Measurements from ENCODE around the gene TTC7B. TPM values are rescaled to one million over a fixed set of nuclear protein-coding genes. Genes with fewer than 3 reads are reported as not detected.
A peak's percentile ranks its signal among the peaks of the same experiment; 100 is the strongest.

TTC7B gene
- total and polyA plus RNA-seq, 7 donors: 5.5 to 70.9 (median 46.8) TPM

GRCh38 chr14:90853116-90853515, 36.9 kb upstream of the TTC7B start:
- no peaks in the 10 kb centered on the region for H3K36me3 ChIP-seq
- no peaks in the 10 kb centered on the region for H3K4me1 ChIP-seq
- H3K9me3 ChIP-seq: no peaks in the 10 kb centered on the region
- intact Hi-C loops (cut with DNase I): no loop called here
- no peak overlapping the region for H3K27ac ChIP-seq
- no peak overlapping the region for H3K4me3 ChIP-seq
- no peak for TF ChIP-seq POLR2AphosphoS5 (IDR thresholded peaks at IDR 0.05)
- TF ChIP-seq POLR2A (IDR thresholded peaks at IDR 0.05): no peak
- no peak for TF ChIP-seq CTCF (IDR thresholded peaks at IDR 0.05)
- no peak for TF ChIP-seq EP300 (IDR thresholded peaks at IDR 0.05)
- no peak for DNase-seq
- no peaks in the 10 kb centered on the region for H3K27me3 ChIP-seq

GRCh38 chr14:90851327-90852036, 35.3 kb upstream of the TTC7B start:
- Histone ChIP-seq H3K27ac (no peak overlapping the region), H3K4me3 (no peak overlapping the region), H3K9me3 (no peaks in the 10 kb centered on the region), H3K36me3 (no peaks in the 10 kb centered on the region), H3K27me3 (no peaks in the 10 kb centered on the region), H3K4me1 (no peaks in the 10 kb centered on the region)
- intact Hi-C loops (cut with DNase I): no loop called here
- WGBS, 2 donors: 83 to 93% methylated on average over 5 of the region's 5 CpGs
- no peak for TF ChIP-seq POLR2A (IDR thresholded peaks at IDR 0.05)
- no peak for TF ChIP-seq POLR2AphosphoS5 (IDR thresholded peaks at IDR 0.05)
- no peak for TF ChIP-seq CTCF (IDR thresholded peaks at IDR 0.05)
- TF ChIP-seq EP300 (IDR thresholded peaks at IDR 0.05): no peak
- DNase-seq: no peak

- H3K27ac ChIP-seq: no peak overlapping the region
- H3K4me1 ChIP-seq: no peaks in the 10 kb centered on the region
- TF ChIP-seq POLR2AphosphoS5 (IDR thresholded peaks at IDR 0.05): peak in 1 of 4 donors; percentile 22
- TF ChIP-seq CTCF (IDR thresholded peaks at IDR 0.05): no peak
- no peak for DNase-seq
- intact Hi-C loops (cut with DNase I): no loop called here
- H3K4me3 ChIP-seq: no peak overlapping the region
- WGBS, 2 donors: 40 to 62% methylated on average over 3 of the region's 3 CpGs
- no peaks in the 10 kb centered on the region for H3K9me3 ChIP-seq
- no peaks in the 10 kb centered on the region for H3K36me3 ChIP-seq
- H3K27me3 ChIP-seq: no peaks in the 10 kb centered on the region
Observed at GRCh38 chr14:90850487-90850886, 34.3 kb upstream of the TTC7B start.

- DNase-seq: no peak
- WGBS, 2 donors: 83 to 86% methylated on average over 7 of the region's 7 CpGs
- Histone ChIP-seq H3K4me1 (no peaks in the 10 kb centered on the region), H3K36me3 (no peaks in the 10 kb centered on the region), H3K27ac (no peak overlapping the region), H3K4me3 (no peak overlapping the region), H3K9me3 (no peaks in the 10 kb centered on the region), H3K27me3 (no peaks in the 10 kb centered on the region)
- TF ChIP-seq POLR2AphosphoS5 (IDR thresholded peaks at IDR 0.05) (no peak), EP300 (IDR thresholded peaks at IDR 0.05) (no peak), CTCF (IDR thresholded peaks at IDR 0.05) (no peak), POLR2A (IDR thresholded peaks at IDR 0.05) (no peak)
- intact Hi-C loops (cut with DNase I): no loop called here
Observed at GRCh38 chr14:90849787-90850444, 33.7 kb upstream of the TTC7B start.
